ENCODE results near the gene MICAL3.

Gene MICAL3

DNA sequence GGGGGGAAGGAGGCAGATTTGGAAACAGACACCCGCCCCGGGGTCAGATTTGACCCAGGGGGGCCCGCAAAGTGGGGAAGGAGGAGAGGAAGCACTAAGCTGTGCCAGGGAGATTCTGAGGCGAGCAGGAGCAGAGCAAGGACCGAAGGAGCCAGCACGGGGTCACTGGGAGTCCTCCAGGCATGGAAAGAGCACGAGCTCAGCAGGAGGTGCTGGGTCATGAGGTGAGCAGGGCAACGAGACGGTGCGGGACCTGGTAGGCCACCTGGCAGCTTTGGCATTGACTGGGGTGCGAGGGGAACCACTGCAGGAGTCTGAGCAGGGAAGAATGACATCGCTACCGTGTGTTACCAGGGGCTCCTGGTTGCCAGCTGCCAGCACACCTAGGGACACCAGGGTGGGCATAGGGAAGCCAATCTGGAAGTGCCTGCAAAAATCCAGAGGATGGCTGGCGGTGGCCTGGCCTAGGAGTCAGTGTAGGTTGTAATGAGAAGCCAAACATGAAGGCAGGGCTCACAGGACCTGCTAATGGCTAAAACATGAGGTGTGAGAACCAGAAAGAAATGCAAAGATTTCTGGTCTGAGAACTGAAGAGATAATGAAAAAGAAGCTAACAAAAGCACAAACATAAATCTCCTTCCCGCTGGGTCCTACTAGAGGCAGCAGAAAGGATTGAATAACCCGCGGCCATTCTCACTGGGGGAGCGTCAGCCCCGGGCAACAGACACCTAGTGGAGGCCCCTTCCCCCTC lies 63.5 kb downstream of the MICAL3 start:
- Histone ChIP-seq H3K4me3 (no peak overlapping the region), H3K27ac (no peak overlapping the region)

DNA sequence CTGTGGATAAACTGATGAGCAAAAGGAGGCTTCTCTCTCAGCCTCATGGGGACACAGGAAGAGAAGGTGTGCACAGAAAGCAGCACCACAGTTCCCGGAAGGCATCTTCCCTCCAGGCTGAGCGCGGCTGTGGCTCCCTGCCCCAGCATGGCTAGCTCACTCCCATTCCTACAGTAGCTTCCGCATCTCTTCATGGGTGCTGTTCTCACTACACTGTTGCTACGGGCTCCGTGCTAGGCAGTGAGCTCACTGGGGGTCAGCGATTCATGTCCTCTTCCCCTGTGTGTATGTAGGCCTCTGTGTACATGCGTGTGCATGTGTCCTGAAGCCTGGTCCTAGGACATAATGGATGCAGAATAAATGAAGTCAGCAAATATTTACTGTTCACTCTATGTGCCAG lies 64.3 kb downstream of the MICAL3 start:
- Histone ChIP-seq H3K4me3 (no peak overlapping the region), H3K27ac (no peak overlapping the region)

DNA sequence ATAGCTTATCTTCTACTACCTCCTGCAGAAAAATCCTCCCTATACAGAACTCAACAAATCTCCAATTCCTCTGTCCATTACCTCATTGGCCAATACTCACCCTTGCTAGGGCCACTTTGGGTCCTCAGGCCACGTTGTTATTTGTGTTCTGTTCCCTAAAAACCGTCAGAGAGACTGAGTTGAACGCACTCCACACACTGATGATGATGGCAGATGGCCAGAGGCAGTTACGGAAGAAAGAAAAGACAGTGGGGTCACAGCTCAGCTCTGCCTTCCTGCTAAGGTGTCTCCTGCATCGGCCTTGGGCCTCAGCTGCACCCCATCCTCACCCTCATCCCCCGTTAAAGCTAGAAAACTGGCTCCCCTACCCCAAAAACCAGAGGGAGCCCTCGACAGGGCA lies 66.2 kb downstream of the MICAL3 start:
- no peak overlapping the region for H3K27ac ChIP-seq
- H3K4me3 ChIP-seq = no peak overlapping the region

GRCh38 chr22:17957693-17958092 lies 66.7 kb downstream of the MICAL3 start:
- Histone ChIP-seq H3K27ac (no peak overlapping the region), H3K4me3 (no peak overlapping the region)

GRCh38 chr22:17957204-17957603 lies 67.2 kb downstream of the MICAL3 start:
- H3K27ac ChIP-seq = no peak overlapping the region

DNA sequence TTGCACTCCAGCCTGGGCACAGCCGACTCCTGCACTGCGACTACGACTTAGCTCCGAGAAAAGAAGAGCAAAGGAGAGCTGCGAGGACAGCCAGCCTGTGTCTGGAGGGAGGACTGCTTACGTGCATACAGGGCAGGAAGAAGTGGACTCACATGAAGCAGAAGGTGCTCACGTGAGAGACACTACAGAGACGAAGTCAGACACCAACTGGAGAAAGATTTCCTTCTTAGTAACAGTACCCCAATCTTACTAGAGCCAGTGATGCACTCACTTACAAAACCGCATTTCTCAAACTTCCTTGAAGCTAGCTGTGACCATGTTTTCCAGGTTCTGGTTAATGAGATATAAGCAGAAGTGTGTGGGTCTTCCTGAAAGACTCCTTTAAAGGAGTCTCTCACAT lies 67.7 kb downstream of the MICAL3 start:
- H3K27ac ChIP-seq = no peak overlapping the region
- no peak overlapping the region for H3K4me3 ChIP-seq

More at GRCh38 chr22:17957204-17957603, 67.2 kb downstream of the MICAL3 start:
- H3K4me3 ChIP-seq = no peak overlapping the region

DNA sequence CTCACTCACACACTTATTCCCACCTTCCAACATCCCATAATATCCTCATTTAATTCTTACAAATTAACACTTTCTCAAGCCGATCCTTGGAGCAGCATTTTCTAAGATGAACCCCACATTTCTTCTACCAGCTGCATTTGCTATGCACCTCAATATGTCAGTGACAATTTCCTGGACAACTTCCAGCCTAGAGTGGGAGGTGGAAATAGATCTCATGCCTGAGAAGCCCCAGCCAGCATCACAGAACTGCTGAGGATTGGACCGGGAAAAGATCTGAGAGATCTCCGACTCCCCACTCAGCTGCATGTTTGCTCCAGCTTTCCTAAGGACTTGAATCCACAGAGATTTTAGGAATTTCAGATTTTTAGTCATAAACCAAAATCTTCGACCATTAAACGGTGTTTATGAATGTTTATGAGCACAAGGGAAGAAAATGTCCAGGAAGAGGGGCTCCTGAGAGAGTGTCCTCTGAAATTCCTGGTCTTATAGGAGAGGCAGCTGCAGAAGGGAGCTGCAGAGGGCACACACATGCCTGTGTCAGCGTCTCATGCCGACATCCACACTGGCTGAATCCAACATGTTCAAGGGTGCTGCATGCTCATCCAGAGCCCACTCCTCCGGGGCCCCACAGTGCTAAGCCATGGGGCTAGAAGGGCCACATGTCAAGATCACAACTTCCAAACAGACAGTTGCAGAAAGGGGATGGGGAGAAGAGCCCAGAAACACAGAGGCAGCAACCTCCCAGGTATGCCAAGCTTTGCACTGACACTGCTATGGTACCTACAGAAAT lies 68.6 kb downstream of the MICAL3 start:
- no peak overlapping the region for H3K4me3 ChIP-seq

GRCh38 chr22:17954860-17955587 lies 69.3 kb downstream of the MICAL3 start:
- no peak overlapping the region for H3K4me3 ChIP-seq
- H3K27ac ChIP-seq = no peak overlapping the region

More for the DNA sequence above, 68.6 kb downstream of the MICAL3 start:
- no peak overlapping the region for H3K27ac ChIP-seq

GRCh38 chr22:17954200-17954859 lies 70.0 kb downstream of the MICAL3 start:
- Histone ChIP-seq H3K27ac (no peak overlapping the region), H3K4me3 (no peak overlapping the region)

DNA sequence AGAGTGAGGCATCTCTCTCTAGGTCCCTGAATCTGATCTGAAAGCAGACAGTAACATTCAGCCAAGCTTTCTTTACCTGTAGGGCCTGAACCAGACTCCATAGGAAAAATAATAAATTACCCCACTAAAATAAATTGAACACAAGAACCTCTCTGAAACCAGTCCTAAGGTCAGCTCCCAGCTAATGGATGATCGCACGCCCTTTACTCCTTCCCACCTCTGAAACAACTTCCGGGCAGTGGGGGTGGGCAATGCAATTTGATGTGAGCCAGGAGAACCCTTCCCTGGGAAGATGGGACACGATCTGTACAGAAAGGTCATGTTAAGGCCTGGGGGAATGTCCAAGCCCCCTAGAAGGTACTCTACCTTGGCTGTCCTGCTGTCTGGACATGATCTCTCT lies 71.2 kb downstream of the MICAL3 start:
- no peak overlapping the region for H3K27ac ChIP-seq
- no peak overlapping the region for H3K4me3 ChIP-seq

GRCh38 chr22:17952273-17952801 lies 72.0 kb downstream of the MICAL3 start:
- H3K27ac ChIP-seq = no peak overlapping the region

DNA sequence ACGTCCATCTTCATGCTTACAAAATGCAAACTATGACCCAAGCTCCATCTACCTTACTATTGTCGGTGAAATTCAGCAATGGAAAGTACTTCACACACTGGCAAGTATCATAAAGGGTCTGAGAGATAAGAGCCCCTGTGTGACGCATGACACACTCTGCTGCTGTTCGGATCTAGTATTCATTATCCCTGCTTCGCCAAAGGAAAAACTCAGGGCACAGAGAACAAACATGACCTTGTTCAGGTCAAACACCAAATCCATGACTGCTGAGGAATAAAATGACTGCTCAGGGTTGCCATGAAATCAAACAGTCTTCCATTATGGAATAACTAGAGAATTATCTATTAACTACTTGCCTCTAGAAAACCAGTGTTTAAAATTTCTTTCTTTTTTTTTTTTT lies 73.0 kb downstream of the MICAL3 start:
- H3K27ac ChIP-seq = peak overlapping the region in 3 of 21 experiments; percentile 7 to 59 (median 8)
- H3K4me3 ChIP-seq = no peak overlapping the region

More at GRCh38 chr22:17952273-17952801, 72.0 kb downstream of the MICAL3 start:
- no peak overlapping the region for H3K4me3 ChIP-seq

DNA sequence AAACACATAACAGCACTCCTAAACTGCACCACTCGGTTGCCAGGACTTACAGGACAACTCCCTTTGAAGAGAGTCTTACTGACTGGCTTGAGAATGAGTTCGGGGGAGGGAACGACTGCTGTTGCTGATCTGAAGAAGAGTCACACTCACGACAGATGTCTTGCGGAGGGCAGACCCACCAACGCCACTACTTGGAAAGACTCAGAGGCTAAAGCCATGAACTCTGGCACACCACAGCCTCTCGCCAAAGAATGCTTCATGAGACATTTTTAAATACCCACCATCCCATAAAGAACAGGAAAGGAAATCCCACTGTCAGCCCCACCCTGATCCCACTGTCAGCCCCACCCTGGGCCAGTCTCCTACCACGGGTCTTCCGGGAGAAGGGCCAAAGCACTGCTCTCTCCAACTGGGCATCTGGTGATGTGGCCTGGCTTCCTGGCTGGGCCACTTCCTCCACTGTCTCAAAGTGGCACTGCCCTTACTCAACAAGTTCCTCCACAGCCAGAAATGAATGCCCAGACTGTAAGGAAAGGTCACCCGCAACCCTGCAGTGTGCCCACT lies 73.6 kb downstream of the MICAL3 start:
- Histone ChIP-seq H3K4me3 (no peak overlapping the region), H3K27ac (peak overlapping the region in 3 of 21 experiments; percentile 7 to 59 (median 8))

DNA sequence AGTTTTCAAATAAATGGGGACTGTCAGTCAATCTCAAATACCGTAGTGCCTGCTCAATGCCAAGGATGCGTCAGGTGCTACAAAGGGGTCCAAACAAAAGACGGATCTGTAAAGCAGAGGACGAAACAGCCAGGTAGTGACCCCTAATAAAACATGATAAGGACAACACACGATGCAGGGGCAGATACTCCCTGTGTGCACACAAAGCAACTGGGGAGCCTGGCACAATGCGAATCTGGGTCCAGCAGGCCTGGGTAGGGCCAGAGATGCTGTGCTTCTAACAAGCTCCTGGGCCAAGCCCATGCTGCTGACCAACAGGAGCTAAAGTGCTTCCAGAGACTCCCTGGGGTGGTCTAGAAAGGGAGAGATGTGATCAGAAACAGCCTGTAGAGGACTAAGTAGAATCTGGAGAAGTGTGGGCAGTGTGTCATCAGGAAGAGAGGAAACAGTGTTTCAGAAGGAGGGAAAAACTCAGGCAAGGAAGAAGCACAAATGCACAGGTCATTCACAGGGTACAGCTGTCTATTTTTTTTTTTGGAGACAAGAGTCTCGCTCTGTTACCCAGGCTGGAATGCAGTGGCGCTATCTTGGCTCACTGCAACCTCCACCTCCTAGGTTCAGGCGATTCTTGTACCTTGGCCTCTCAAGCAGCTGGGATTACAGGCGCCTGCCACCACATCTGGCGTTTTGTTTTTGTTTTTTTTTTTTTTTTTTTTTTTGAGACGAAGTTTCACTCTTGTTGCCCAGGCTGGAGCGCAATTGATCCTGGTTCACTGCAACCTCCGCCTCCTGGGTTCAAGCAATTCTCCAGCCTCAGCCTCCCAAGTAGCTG lies 74.5 kb downstream of the MICAL3 start:
- Histone ChIP-seq H3K4me3 (no peak overlapping the region), H3K27ac (no peak overlapping the region)

DNA sequence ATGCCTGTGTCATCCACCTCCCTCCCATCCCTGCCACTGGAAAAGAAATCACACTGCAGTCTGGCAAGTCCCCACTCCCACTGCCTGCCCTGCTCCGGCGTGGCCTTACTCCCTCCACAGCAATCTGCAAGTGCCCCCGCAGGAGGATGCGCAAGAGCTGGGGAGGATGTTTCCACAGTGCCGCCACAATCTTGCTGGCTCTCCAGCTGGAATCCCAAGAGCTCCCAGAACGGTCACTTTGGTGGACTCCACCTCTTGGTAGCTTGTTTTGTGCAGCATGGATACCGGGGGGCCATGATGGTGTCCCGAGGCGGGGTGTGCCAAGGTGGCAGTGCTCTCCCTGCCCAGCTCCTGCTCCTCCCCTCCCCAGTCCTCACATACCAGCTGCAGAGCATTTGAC lies 76.3 kb downstream of the MICAL3 start:
- Histone ChIP-seq H3K4me3 (no peak overlapping the region), H3K27ac (no peak overlapping the region)

DNA sequence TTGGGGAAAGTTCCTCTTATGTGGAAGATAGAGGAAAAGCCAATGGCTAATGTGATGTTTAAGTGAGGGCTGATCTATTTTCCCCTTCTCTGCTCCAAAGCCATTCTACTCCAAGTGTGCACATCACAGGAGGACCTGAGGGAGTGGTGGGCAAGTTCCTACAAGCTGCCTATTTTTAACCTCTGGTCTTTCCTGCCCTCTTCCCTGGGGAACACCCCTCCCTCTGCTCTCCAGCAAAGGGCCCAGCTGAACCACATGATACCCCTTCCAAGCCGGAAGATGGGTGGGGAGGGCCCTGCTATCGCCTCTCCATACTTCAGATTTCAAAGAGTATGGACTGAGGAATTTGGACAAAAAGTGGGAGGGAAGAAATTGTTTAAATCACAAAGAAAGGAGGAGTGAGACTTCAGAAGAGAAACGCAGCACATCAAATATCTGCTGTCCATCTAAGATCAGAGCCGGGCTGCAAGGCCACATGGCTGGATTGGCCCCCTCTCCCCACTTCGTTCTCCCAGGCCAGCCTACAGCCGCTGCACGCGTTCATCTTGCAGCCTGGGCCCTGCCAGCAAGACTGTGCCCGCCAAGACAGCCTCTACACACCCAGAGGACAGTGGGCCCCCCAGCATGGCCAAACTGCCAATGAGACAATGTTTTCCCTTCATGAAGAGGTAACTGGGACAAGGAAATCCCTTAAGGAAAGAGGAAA lies 77.5 kb downstream of the MICAL3 start:
- no peak overlapping the region for H3K4me3 ChIP-seq
- H3K27ac ChIP-seq = no peak overlapping the region

GRCh38 chr22:17945888-17946648 lies 78.3 kb downstream of the MICAL3 start:
- Histone ChIP-seq H3K4me3 (no peak overlapping the region), H3K27ac (peak overlapping the region in 5 of 21 experiments; percentile 5 to 41 (median 9))
